Heart left ventricle (tissue), 16 donors: ENCODE measurements around the gene RAPGEF5. TPM values are rescaled to one million over a fixed set of nuclear protein-coding genes. Genes with fewer than 3 reads are reported as not detected.

Source experiments
- ATAC-seq, 4 donors: fragments of 200-7000 bp; cut with Tn5 transposase; one replicate each; pipeline ENCODE4 v1.9.1; 2020 to 2022; ENCODE audit warnings: moderate library complexity in 4 of 4, mild to moderate bottlenecking in 3 of 4, moderate number of reproducible peaks in 1 of 4
- DNase-seq, 5 donors: peaks; one replicate each; pipeline ENCODE4 v3.0.0-alpha.2; 2020
- H3K27ac ChIP-seq, 12 donors: fragments of 200-600 bp; sonication (generic) in 4 of 12; one replicate each; pipeline versions ENCODE4 v1.5.0 to v1.8.0; 2016 to 2022; ENCODE audit warnings: mild to moderate bottlenecking in 2 of 12
- H3K27me3 ChIP-seq, 9 donors: fragments of 200-600 bp; sonication (generic) in 2 of 9; one replicate each; pipeline versions ENCODE4 v1.5.1 to v1.8.0; 2016 to 2022; ENCODE audit warnings: mild to moderate bottlenecking in 3 of 9
- H3K36me3 ChIP-seq, 9 donors: fragments of 200-600 bp; sonication (generic) in 2 of 9; one replicate each; pipeline versions ENCODE4 v1.5.0 to v1.8.0; 2018 to 2022; ENCODE audit warnings: mild to moderate bottlenecking in 2 of 9
- H3K4me1 ChIP-seq, 12 donors: fragments of 200-600 bp; sonication (generic) in 4 of 12; one replicate each; pipeline versions ENCODE4 v1.5.0 to v1.8.0; 2016 to 2022; ENCODE audit warnings: mild to moderate bottlenecking in 3 of 12
- H3K4me3 ChIP-seq, 12 donors: fragments of 200-600 bp; sonication (generic) in 4 of 12; one replicate each; pipeline versions ENCODE4 v1.5.0 to v1.8.0; 2017 to 2022; ENCODE audit warnings: mild to moderate bottlenecking in 9 of 12, moderate library complexity in 4 of 12
- H3K9me3 ChIP-seq, 12 donors: fragments of 200-600 bp; sonication (generic) in 4 of 12; one replicate each; pipeline versions ENCODE4 v1.5.0 to v1.8.0; 2016 to 2022; ENCODE audit warnings: mild to moderate bottlenecking in 1 of 12
- POLR2A ChIP-seq, 2 donors: fragments of 450-650 bp; IDR thresholded peaks; one replicate each; pipeline ENCODE4 v1.6.1; 2017; ENCODE audit warnings: antibody characterized with exemption in 2 of 2, mild to moderate bottlenecking in 2 of 2, moderate library complexity in 2 of 2
- WGBS, 4 donors: extraction: QIAGEN DNeasy Blood & Tissue Kit in 2 of 4; methylation state at CpG; one replicate each; pipeline versions ENCODE4 v1.1.5 to v1.1.7; 2013 to 2018; 5-methylcytosine and 5-hydroxymethylcytosine counted together
- intact Hi-C, 10 donors: fragments of 100-400 bp; cut with DNase I; formaldehyde crosslinking; loops; one replicate each; pipeline versions ENCODE4 v1.11.1 to v1.14.2; 2022
- polyA plus RNA-seq, 2 donors: library from polyadenylated mRNA; stranded (reverse); fragments of 200-250 nt; gene quantifications; one replicate each; pipeline ENCODE4 v1.2.3, GENCODE V29; 2013
- total RNA-seq, 9 donors: library from RNA; depleted of rRNA in 2 of 9; stranded (reverse); fragments of >200 nt in 2 of 9; fragmentation: NEBNext Ultra II Directional in 3 of 9; extraction: Animal tissue kit (Norgen Biotek cat#: 25700) in 3 of 9; gene quantifications; one replicate each; pipeline versions ENCODE4 v1.1.0 to v1.2.4, GENCODE V29; 2016 to 2023
- TF ChIP-seq, protein P1 (sequence below), 12 donors: fragments of 200-600 bp; sonication (generic) in 4 of 12; IDR thresholded peaks; one replicate each; pipeline versions ENCODE4 v1.5.0 to v1.8.0; 2018 to 2022; ENCODE audit warnings: antibody characterized with exemption in 12 of 12, mild to moderate bottlenecking in 5 of 12
- donor health status: ischemic (EF 13 %, LVEDD 7.1; RV severe dilation, severe dysfunction).
- donor health status: healthy with polysubstance abuse.
- donor health status: DM: no; HTN: yes; CAD: no.
- donor health status: DM: no; HTN: no; CAD: no.
- donor health status: ischemic (EF 25% LVEDD 6.9; RV normal size, moderate dysfunction).
- donor health status: ischemic (EF 25% LVEDD 5.7; RV mildly dilated, moderate dysfunction).
- donor health status: healthy.
- donor health status: DM: yes; HTN: yes; CAD: no.
- donor health status: ischemic (EF 35%, LVEDD 5.7; RV mildly dilated, moderate dysfunction).
- donor health status: nonischemic (EF 11% LVEDD 7.7; RV severe dilation, severe dysfunction).
- donor health status: DM: yes; HTN: yes; CAD: no.
- donor health status: PGD.
- donor health status: ischemic (EF 29% LVEDD 5.4; RV normal size, mild dysfunction).
- donor health status: nonischemic (EF 23%, LVEDD 6.1; RV moderate dilation, normal function).

Gene RAPGEF5
- total and polyA plus RNA-seq, 11 donors, result 3.9 to 37.9 (median 15.3) TPM

DNA sequence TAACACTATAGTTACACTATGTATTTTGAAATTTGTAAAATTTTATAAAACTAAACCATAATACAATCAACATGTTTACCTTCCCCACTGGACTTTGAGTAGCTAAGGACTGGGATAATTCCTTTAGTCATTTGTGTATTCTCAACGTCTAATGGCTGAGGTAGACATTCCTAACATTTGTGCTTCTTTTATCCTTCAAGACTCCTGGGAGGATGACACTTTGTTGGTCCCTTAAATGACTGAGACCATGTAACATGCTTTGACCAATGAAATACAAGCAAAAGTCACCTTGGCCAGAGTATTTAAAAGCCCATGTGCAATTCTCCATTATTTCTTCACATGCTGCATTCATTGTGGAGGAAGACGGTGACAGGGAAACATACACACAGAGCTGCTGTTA lies 18.5 kb downstream of the RAPGEF5 start:
- WGBS, 4 donors, result 46 to 78% (median 59%) methylated on average over 2 of the region's 2 CpGs
- no peak for DNase-seq
- Histone ChIP-seq H3K9me3 (no peaks in the 10 kb centered on the region), H3K27ac (no peak overlapping the region), H3K4me3 (no peak overlapping the region), H3K27me3 (no peaks in the 10 kb centered on the region), H3K36me3 (no peaks in the 10 kb centered on the region), H3K4me1 (no peaks in the 10 kb centered on the region)
- TF ChIP-seq POLR2A (IDR thresholded peaks at IDR 0.05), result no peak
- TF ChIP-seq, protein P1, sequence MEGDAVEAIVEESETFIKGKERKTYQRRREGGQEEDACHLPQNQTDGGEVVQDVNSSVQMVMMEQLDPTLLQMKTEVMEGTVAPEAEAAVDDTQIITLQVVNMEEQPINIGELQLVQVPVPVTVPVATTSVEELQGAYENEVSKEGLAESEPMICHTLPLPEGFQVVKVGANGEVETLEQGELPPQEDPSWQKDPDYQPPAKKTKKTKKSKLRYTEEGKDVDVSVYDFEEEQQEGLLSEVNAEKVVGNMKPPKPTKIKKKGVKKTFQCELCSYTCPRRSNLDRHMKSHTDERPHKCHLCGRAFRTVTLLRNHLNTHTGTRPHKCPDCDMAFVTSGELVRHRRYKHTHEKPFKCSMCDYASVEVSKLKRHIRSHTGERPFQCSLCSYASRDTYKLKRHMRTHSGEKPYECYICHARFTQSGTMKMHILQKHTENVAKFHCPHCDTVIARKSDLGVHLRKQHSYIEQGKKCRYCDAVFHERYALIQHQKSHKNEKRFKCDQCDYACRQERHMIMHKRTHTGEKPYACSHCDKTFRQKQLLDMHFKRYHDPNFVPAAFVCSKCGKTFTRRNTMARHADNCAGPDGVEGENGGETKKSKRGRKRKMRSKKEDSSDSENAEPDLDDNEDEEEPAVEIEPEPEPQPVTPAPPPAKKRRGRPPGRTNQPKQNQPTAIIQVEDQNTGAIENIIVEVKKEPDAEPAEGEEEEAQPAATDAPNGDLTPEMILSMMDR (IDR thresholded peaks at IDR 0.05), result no peak
- ATAC-seq, result no peak
- intact Hi-C loops, result no loop called here

- DNase-seq (no peak), ATAC-seq (no peak)
- no peaks in the 10 kb centered on the region for H3K9me3 ChIP-seq
- TF ChIP-seq POLR2A (IDR thresholded peaks at IDR 0.05), result no peak
- no peak overlapping the region for H3K4me3 ChIP-seq
- intact Hi-C loops, result no loop called here
- 72 to 83% (median 75%) methylated on average over 15 of the region's 15 CpGs for WGBS, 4 donors
- no peak overlapping the region for H3K27ac ChIP-seq
- H3K4me1 ChIP-seq, result no peaks in the 10 kb centered on the region
- H3K36me3 ChIP-seq, result no peaks in the 10 kb centered on the region
- H3K27me3 ChIP-seq, result no peaks in the 10 kb centered on the region
Observed at GRCh38 chr7:22333680-22334141, 23.2 kb downstream of the RAPGEF5 start.

DNA sequence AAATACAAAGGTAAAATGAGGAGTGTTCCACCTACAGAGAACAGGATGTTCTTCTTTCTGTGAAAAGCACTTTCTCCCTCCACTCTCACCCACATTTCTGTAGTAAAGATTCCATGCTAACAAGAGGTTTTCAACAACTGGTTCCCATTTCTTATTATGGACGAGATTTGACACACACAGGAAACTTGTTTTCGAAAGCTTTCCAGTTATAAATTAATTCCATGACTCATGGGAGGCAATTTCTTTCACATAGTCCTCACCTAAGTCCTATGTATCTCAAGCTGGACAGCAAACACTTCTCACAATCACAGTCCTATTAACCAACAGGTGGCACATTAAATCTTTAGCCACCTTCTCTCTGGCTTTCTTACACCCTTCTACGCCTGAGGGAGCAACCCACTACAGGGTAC lies 24.5 kb downstream of the RAPGEF5 start:
- no peak for DNase-seq
- intact Hi-C loops, result no loop called here
- ATAC-seq, result no peak
- no peaks in the 10 kb centered on the region for H3K36me3 ChIP-seq
- TF ChIP-seq, protein P1 (IDR thresholded peaks at IDR 0.05), result no peak
- no peak for TF ChIP-seq POLR2A (IDR thresholded peaks at IDR 0.05)
- no peak overlapping the region for H3K27ac ChIP-seq
- no peaks in the 10 kb centered on the region for H3K9me3 ChIP-seq
- WGBS, 4 donors, result 53 to 73% (median 62%) methylated on average over 3 of the region's 3 CpGs
- H3K27me3 ChIP-seq, result no peaks in the 10 kb centered on the region
- no peaks in the 10 kb centered on the region for H3K4me1 ChIP-seq
- H3K4me3 ChIP-seq, result no peak overlapping the region

DNA sequence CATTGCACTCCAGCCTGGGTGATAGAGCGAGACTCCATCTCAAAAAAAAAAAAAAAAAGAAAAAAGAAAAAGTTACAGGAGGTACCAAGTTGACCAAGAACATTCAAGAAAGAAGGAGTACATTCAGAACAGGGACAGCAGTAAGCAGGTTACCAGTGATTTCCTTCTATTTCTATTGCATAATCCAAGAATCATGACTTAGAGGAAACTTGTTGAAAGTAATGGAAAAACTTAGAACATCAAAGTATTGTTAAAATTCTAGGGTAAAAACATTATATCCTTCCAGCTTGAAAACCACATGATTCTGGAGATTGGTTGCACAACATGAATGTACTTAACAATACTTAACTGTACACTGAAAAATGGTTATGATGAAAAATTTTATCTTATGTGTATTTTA lies 25.2 kb downstream of the RAPGEF5 start:
- Histone ChIP-seq H3K4me3 (no peak overlapping the region), H3K4me1 (no peaks in the 10 kb centered on the region), H3K27me3 (no peaks in the 10 kb centered on the region), H3K36me3 (no peaks in the 10 kb centered on the region), H3K27ac (no peak overlapping the region), H3K9me3 (no peaks in the 10 kb centered on the region)
- intact Hi-C loops, result no loop called here
- ATAC-seq (no peak), DNase-seq (no peak)
- 90 to 100% (median 97%) methylated on average over 1 of the region's 1 CpG for WGBS, 4 donors
- TF ChIP-seq, protein P1 (IDR thresholded peaks at IDR 0.05), result no peak
- no peak for TF ChIP-seq POLR2A (IDR thresholded peaks at IDR 0.05)

DNA sequence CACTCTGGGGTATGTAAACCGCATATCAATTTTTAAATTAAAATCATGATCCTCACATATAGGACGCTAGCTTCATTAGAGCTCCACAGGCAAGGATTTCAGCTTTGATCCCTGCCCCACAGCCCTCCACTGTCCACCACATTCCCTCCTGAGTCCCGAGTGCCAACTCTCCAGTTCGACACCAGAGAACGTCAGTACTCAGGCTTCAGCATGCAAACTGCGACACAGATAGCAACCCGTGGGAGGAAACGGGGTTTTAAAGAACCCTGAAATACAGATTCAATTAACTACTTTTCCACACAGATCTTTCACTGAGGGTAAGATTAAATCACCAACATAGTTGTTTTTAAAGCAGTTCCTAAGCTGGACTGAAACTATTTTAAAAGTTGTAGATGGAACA lies 26.1 kb downstream of the RAPGEF5 start:
- Histone ChIP-seq H3K4me3 (no peak overlapping the region), H3K9me3 (no peaks in the 10 kb centered on the region), H3K36me3 (no peaks in the 10 kb centered on the region), H3K4me1 (no peaks in the 10 kb centered on the region), H3K27ac (no peak overlapping the region), H3K27me3 (no peaks in the 10 kb centered on the region)
- no peak for ATAC-seq
- DNase-seq, result no peak
- intact Hi-C loops, result no loop called here
- no peak for TF ChIP-seq POLR2A (IDR thresholded peaks at IDR 0.05)
- TF ChIP-seq, protein P1 (IDR thresholded peaks at IDR 0.05), result no peak
- whole genome bisulfite sequencing, 4 donors, result 84 to 88% (median 86%) methylated on average over 8 of the region's 8 CpGs
